Activated CD4-positive, alpha-beta T cell treated with anti-CD3 and anti-CD28 coated beads, Interleukin-2, amount 10 ng/mL, durations not matched to agents 24 days and 14 days (primary cell): ENCODE measurements around the gene FOLR3. TPM values are rescaled to one million over a fixed set of nuclear protein-coding genes. Genes with fewer than 3 reads are reported as not detected.
"Not testable (repeated sequence)": the region's sequence is repeated elsewhere in the genome, so short reads cannot be mapped to it uniquely, and the experiment has no call there.

Source experiments
- DNase-seq: peaks from one replicate; pipeline ENCODE4 v3.0.0; 2022
- H3K27ac Mint-ChIP-seq: one replicate; pipeline ENCODE4 v1.8.0; 2022; ENCODE audit warnings: mild to moderate bottlenecking, mixed read lengths
- H3K27me3 Mint-ChIP-seq: one replicate; pipeline ENCODE4 v1.8.0; 2022; ENCODE audit warnings: mixed read lengths
- H3K36me3 Mint-ChIP-seq: one replicate; pipeline ENCODE4 v1.8.0; 2022; ENCODE audit warnings: low read depth, mild to moderate bottlenecking, mixed read lengths
- H3K4me1 Mint-ChIP-seq: one replicate; pipeline ENCODE4 v1.8.0; 2021; ENCODE audit warnings: mixed read lengths
- H3K4me3 Mint-ChIP-seq: one replicate; pipeline ENCODE4 v1.8.0; 2022; ENCODE audit warnings: mild to moderate bottlenecking, moderate library complexity, mixed read lengths
- H3K9me3 Mint-ChIP-seq: one replicate; pipeline ENCODE4 v1.8.0; 2021; ENCODE audit warnings: mixed read lengths
- intact Hi-C: fragments of 100-400 bp; cut with micrococcal nuclease; formaldehyde crosslinking; loops from one replicate; pipeline ENCODE4 v1.15.1; 2023
- total RNA-seq: library from RNA; stranded (reverse); gene quantifications from 2 replicates; pipeline ENCODE4 v1.2.3, GENCODE V29; 2022

The FOLR3 gene
- total RNA-seq, 1 donor from 2014 or later, result not detected

- Mint-ChIP-seq H3K27me3 (peaks cover 22% of the 10 kb centered on the region), H3K27ac (no peak overlapping the region), H3K4me1 (peaks cover 12% of the 10 kb centered on the region), H3K36me3 (no peaks in the 10 kb centered on the region), H3K4me3 (no peak overlapping the region), H3K9me3 (no peaks in the 10 kb centered on the region)
- no peak for DNase-seq
- intact Hi-C loops, result no loop called here
Observed at GRCh38 chr11:72135891-72136683, 562 bp downstream of the FOLR3 start.

GRCh38 chr11:72136684-72137262, 1.2 kb downstream of the FOLR3 start:
- Mint-ChIP-seq H3K9me3 (no peaks in the 10 kb centered on the region), H3K27ac (peak overlapping the region; percentile 53), H3K4me1 (peaks cover 19% of the 10 kb centered on the region), H3K27me3 (peaks cover 19% of the 10 kb centered on the region), H3K36me3 (no peaks in the 10 kb centered on the region), H3K4me3 (no peak overlapping the region)
- intact Hi-C loops, result no loop called here
- DNase-seq, result no peak

GRCh38 chr11:72138821-72139390, 3.4 kb downstream of the FOLR3 start:
- Mint-ChIP-seq H3K9me3 (no peaks in the 10 kb centered on the region), H3K36me3 (no peaks in the 10 kb centered on the region), H3K4me3 (no peak overlapping the region), H3K27ac (no peak overlapping the region), H3K27me3 (peaks cover 3% of the 10 kb centered on the region), H3K4me1 (peaks cover 26% of the 10 kb centered on the region)
- intact Hi-C loops, result no loop called here
- no peak for DNase-seq

- no peak for DNase-seq
- no peak overlapping the region for H3K27ac Mint-ChIP-seq
- intact Hi-C loops, result no loop called here
- no peak overlapping the region for H3K4me3 Mint-ChIP-seq
- H3K9me3 Mint-ChIP-seq, result no peaks in the 10 kb centered on the region
- peaks cover 27% of the 10 kb centered on the region for H3K4me1 Mint-ChIP-seq
- H3K36me3 Mint-ChIP-seq, result no peaks in the 10 kb centered on the region
- peaks cover 2% of the 10 kb centered on the region for H3K27me3 Mint-ChIP-seq
Observed at GRCh38 chr11:72139500-72139899, 4.0 kb downstream of the FOLR3 start.

GRCh38 chr11:72140661-72141060, 5.1 kb downstream of the FOLR3 start:
- peak overlapping the region; percentile 60 for H3K27ac Mint-ChIP-seq
- no peaks in the 10 kb centered on the region for H3K9me3 Mint-ChIP-seq
- H3K36me3 Mint-ChIP-seq, result no peaks in the 10 kb centered on the region
- H3K4me3 Mint-ChIP-seq, result peak overlapping the region; percentile 18
- intact Hi-C loops, result loop anchor here (1.0 to 5.0 kb wide), 2 partner anchors 28 to 38 kb away; partner anchors contain the start of genes ANAPC15 and LAMTOR1
- peaks cover 27% of the 10 kb centered on the region for H3K4me1 Mint-ChIP-seq
- DNase-seq, result no peak
- H3K27me3 Mint-ChIP-seq, result peaks cover 2% of the 10 kb centered on the region

- no peaks in the 10 kb centered on the region for H3K9me3 Mint-ChIP-seq
- peaks cover 2% of the 10 kb centered on the region for H3K27me3 Mint-ChIP-seq
- H3K4me1 Mint-ChIP-seq, result peaks cover 27% of the 10 kb centered on the region
- DNase-seq, result peak; percentile 70
- no peaks in the 10 kb centered on the region for H3K36me3 Mint-ChIP-seq
- intact Hi-C loops, result loop anchor here (1.0 to 5.0 kb wide), 2 partner anchors 29 to 39 kb away; partner anchors contain the start of genes ANAPC15 and LAMTOR1
- H3K27ac Mint-ChIP-seq, result peak overlapping the region; percentile 60
- H3K4me3 Mint-ChIP-seq, result peak overlapping the region; percentile 18
Observed at GRCh38 chr11:72141066-72141465, 5.5 kb downstream of the FOLR3 start.

GRCh38 chr11:72142086-72142485, 6.6 kb downstream of the FOLR3 start:
- not testable (repeated sequence) for H3K27me3 Mint-ChIP-seq, H3K27ac Mint-ChIP-seq, DNase-seq, H3K4me3 Mint-ChIP-seq, H3K36me3 Mint-ChIP-seq, H3K9me3 Mint-ChIP-seq
- H3K4me1 Mint-ChIP-seq, result peaks cover 25% of the 10 kb centered on the region
- intact Hi-C loops, result loop anchor here (5.0 kb wide), 1 partner anchor 40 kb away; the partner anchor contains the start of gene LAMTOR1

GRCh38 chr11:72142543-72142942, 7.0 kb downstream of the FOLR3 start:
- H3K27ac Mint-ChIP-seq, H3K4me3 Mint-ChIP-seq, H3K27me3 Mint-ChIP-seq, DNase-seq, H3K9me3 Mint-ChIP-seq, H3K36me3 Mint-ChIP-seq: not testable (repeated sequence)
- intact Hi-C loops, result loop anchor here (5.0 kb wide), 1 partner anchor 40 kb away; the partner anchor contains the start of gene LAMTOR1
- peaks cover 25% of the 10 kb centered on the region for H3K4me1 Mint-ChIP-seq

GRCh38 chr11:72144807-72145565, 9.5 kb downstream of the FOLR3 start:
- no peaks in the 10 kb centered on the region for H3K9me3 Mint-ChIP-seq
- H3K36me3 Mint-ChIP-seq, result no peaks in the 10 kb centered on the region
- intact Hi-C loops, result loop anchor here (1.0 to 5.0 kb wide), 2 partner anchors 43 to 120 kb away; partner anchors contain the start of gene LAMTOR1

GRCh38 chr11:72146625-72147024, 11.1 kb downstream of the FOLR3 start:
- no peak overlapping the region for H3K4me3 Mint-ChIP-seq
- no peaks in the 10 kb centered on the region for H3K9me3 Mint-ChIP-seq
- DNase-seq, result no peak
- intact Hi-C loops, result no loop called here
- H3K27ac Mint-ChIP-seq, result no peak overlapping the region
- H3K27me3 Mint-ChIP-seq, result peaks cover 7% of the 10 kb centered on the region
- H3K4me1 Mint-ChIP-seq, result peaks cover 10% of the 10 kb centered on the region
- no peaks in the 10 kb centered on the region for H3K36me3 Mint-ChIP-seq

More at GRCh38 chr11:72144807-72145565, 9.5 kb downstream of the FOLR3 start:
- Mint-ChIP-seq H3K27ac (no peak overlapping the region), H3K4me3 (no peak overlapping the region), H3K4me1 (peaks cover 22% of the 10 kb centered on the region), H3K27me3 (peaks cover 5% of the 10 kb centered on the region)
- DNase-seq, result no peak

GRCh38 chr11:72150882-72151281, 15.4 kb downstream of the FOLR3 start:
- Mint-ChIP-seq H3K9me3 (no peaks in the 10 kb centered on the region), H3K36me3 (no peaks in the 10 kb centered on the region), H3K27me3 (peaks cover 13% of the 10 kb centered on the region), H3K27ac (no peak overlapping the region), H3K4me1 (no peaks in the 10 kb centered on the region), H3K4me3 (no peak overlapping the region)
- intact Hi-C loops, result no loop called here
- DNase-seq, result no peak

- H3K27ac Mint-ChIP-seq, H3K4me3 Mint-ChIP-seq, DNase-seq, H3K36me3 Mint-ChIP-seq, H3K4me1 Mint-ChIP-seq, H3K9me3 Mint-ChIP-seq, intact Hi-C loops: not testable (repeated sequence)
- peaks cover 15% of the 10 kb centered on the region for H3K27me3 Mint-ChIP-seq
Observed at GRCh38 chr11:72153874-72154273, 18.3 kb downstream of the FOLR3 start.

- Mint-ChIP-seq H3K27me3 (peaks cover 13% of the 10 kb centered on the region), H3K4me1 (no peaks in the 10 kb centered on the region), H3K4me3 (no peak overlapping the region), H3K36me3 (no peaks in the 10 kb centered on the region), H3K27ac (no peak overlapping the region), H3K9me3 (no peaks in the 10 kb centered on the region)
- DNase-seq, result no peak
- intact Hi-C loops, result no loop called here
Observed at GRCh38 chr11:72154816-72155215, 19.3 kb downstream of the FOLR3 start.
